ENCODE measurements around the gene MZT2B.
"Not testable (repeated sequence)": the region's sequence is repeated elsewhere in the genome, so short reads cannot be mapped to it uniquely, and the experiment has no call there.

GRCh38 chr2:130228467-130229160 lies 46.6 kb downstream of the MZT2B start:
- TF ChIP-seq MEF2A (IDR thresholded peaks at IDR 0.05; ENCODE audit: control insufficient read depth, low read depth, low read length); CTCF (IDR thresholded peaks at IDR 0.05 in 2 of 3, conservative IDR thresholded peaks at IDR 0.05 in 1 of 3; ENCODE audit: insufficient read depth in 2 of 3, low read depth in 1 of 3, low read length in 3 of 3); ESRRB (CRISPR knock-in tag; IDR thresholded peaks at IDR 0.05; ENCODE audit: borderline replicate concordance); POLR2AphosphoS5 (IDR thresholded peaks at IDR 0.05; ENCODE audit: control insufficient read depth, insufficient read depth, low read depth, low read length); THRB (CRISPR knock-in tag; conservative IDR thresholded peaks at IDR 0.05); SOX6 (IDR thresholded peaks at IDR 0.05); EZH2 (IDR thresholded peaks at IDR 0.05; ENCODE audit: borderline replicate concordance, low read depth, low read length); NR2C1 (IDR thresholded peaks at IDR 0.05); NR2C1 (tag; IDR thresholded peaks at IDR 0.05); ZNF24 (IDR thresholded peaks at IDR 0.05); ZNF639 (CRISPR knock-in tag; conservative IDR thresholded peaks at IDR 0.05 in 1 of 2, IDR thresholded peaks at IDR 0.05 in 1 of 2): not testable (repeated sequence)

All from K562 (cell line).